Measurements from ENCODE around the gene PAQR6. TPM values are rescaled to one million over a fixed set of nuclear protein-coding genes. Genes with fewer than 3 reads are reported as not detected.

PAQR6 gene
- total RNA-seq, 1 experiment from 2014 or later, result 1.0 TPM

DNA sequence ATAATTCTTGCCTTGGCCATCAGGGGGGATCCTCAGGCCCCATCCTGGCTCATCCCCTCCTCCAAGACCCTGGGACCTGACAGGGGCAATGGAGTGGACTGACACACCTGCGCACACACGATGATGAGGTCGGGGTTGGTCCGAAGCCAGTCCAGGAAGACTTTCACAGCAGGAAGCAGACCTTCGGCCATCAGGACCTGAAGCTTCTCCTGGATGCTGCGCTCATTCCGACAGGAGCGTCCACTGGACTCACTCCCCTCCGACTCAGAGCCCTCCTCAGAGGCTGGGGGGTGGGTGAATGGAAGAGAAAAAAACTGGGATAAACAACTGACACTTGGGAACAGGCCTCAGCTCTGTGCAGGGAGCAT, 15.4 kb upstream of the PAQR6 start:
- DNase-seq (ENCODE audit: low read depth), result no peak

DNA sequence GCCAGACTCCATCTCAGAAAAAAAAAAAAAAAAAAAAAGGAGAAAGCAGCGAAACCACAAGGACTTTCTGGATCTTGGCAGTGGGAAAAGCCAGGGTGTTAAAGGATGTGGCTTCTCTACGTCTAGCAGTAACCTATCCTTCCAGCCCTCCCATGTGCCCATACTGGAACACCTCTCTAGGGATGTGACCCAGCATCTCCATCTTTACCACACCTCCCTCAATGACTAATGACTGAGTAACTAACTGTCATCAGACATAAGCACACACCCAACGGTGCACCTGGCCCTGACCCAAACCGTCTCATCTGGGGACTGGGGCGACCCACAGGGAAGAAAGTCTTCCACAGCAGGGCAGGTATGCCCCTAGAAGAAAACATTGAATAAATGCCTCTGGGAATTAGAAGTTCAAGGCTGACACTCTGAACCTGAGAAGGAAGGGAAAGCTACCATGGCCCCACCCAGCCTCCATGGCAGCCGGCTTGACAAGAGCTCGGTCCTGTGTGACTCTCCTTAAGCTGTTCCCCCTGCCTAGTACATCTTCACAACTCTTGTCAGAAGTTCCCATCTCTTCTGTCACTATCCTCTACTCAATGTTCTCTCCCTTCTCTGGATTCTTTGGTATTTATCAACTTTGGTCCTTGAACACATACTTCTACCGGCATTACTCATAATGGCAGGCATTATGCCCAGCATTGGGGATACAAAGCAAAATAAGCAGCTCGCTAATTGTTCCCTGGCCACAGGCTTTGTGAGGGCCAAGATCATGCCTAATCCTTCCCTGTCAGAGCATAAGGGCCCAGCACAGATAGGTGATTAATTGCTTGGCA, 14.8 kb upstream of the PAQR6 start:
- peak; percentile 95 for DNase-seq (ENCODE audit: low read depth)

DNA sequence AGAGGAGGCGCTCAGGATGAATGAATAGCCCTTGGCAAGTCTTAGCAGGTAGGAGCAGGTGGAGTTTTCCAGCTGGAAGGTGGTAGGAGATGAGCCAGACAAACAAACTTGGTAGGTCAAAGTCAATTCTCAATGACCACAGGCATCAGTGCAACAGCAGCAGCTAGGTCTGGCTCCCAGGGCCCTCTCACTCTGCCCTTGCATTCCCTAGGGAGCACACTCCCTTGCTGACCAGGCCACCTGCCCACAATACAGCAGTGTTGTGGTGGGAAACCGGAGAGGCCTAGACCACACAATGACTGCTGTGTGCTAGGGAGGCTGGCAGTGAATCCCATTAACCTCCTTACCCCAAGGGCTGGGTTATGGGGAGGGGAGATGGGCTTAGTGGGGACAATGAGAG, 13.0 kb upstream of the PAQR6 start:
- no peak for DNase-seq (ENCODE audit: low read depth)

DNA sequence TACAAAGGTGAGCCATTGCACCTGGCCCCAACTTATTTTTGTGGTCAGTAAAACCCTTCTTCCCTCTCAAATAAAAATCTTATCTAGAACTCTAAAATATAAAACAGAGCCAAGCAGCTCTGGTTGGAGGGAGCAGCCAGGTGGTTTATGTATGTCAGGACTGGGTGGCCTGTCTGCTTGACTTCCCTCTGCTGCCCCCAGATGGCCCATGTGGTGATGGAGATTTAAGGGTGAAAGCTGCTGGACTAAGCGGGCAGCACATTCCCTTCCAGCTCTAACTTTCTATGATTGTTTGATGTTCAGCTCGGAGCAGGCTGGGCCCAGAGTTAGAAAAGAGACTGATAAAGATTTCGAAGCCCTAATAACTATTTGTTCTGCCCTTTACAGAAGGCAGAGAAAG, 11.9 kb upstream of the PAQR6 start:
- no peak for DNase-seq (ENCODE audit: low read depth)

GRCh38 chr1:156258859-156259258, 11.0 kb upstream of the PAQR6 start:
- no peak for DNase-seq (ENCODE audit: low read depth)

DNA sequence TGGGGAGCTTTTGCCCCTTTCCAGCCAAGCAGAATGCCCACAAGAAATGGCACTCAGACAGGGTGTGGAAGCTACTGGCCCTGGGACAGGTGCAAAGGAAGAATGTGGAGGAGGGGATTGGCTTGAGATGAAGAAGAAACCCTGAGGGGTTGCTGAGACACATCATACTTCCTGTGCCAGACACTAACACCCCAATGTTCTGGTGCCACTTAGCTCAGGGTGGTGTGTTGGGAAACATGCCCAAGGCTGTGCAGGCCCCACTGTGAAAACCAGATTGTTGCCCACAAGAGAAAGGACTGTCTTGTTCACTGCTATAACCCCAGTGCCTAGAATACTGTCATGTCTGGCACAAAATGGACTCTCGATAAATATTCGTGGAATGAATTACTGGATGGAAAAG, 9.9 kb upstream of the PAQR6 start:
- DNase-seq (ENCODE audit: low read depth), result no peak

DNA sequence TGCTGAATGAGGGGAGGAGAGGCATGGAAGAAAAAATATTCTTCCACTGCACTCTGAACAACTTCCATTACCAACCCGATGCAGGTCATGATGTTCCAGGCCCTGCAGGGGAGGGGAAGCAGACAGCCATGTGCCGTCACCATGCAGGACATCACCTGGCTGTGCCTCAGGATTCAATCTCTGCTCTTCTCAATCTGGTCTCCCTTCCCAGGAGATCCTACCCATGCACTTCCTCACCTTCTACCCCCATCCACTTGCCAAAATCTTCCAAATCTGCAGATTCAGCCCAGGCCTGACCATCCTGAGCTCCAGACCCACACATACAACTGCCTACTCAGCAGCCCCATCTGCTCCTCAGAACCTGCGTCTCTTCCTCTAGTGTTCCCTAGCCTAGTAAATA, 5.8 kb upstream of the PAQR6 start:
- DNase-seq (ENCODE audit: low read depth), result no peak

DNA sequence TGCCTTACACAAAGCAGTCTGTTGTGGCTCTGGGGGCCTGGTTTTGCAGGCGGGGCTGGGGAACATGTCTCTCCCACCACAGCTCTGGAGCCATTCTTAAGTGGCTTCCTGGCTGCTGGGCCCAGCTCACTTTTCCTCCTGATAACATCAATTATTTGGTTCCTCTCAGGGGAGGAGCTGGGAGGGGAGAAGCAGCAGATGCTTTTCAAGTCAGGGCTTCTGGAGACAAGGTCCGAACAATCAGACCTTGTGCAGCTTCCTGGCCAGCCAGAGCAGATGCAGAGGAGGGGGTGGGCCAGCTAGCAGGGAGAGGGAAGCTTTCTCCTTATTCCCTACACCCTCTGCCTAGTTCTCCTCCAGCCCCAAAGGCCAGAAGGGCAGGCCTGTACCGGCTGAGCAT, 3.7 kb upstream of the PAQR6 start:
- DNase-seq (ENCODE audit: low read depth), result no peak

DNA sequence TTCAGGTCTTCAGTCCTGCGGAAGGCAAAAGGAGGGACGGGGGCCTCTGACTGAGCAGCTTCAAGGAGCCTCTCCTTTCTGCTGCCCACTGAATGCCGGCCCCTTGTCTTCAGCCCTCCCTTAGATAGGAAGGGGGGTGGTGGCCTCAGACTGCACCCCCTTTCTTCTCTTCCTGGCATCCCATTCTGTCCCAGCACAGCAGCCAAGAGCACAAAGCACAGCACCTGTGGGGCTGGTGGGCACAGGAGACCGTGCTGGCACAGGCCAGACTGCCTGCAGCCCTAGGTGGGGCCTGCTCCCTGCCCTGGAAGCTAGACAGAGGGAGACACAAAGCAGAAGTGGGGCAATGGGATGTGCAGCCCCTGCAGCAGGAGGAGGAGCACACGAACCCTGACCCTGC, 1.7 kb upstream of the PAQR6 start:
- DNase-seq (ENCODE audit: low read depth), result no peak

DNA sequence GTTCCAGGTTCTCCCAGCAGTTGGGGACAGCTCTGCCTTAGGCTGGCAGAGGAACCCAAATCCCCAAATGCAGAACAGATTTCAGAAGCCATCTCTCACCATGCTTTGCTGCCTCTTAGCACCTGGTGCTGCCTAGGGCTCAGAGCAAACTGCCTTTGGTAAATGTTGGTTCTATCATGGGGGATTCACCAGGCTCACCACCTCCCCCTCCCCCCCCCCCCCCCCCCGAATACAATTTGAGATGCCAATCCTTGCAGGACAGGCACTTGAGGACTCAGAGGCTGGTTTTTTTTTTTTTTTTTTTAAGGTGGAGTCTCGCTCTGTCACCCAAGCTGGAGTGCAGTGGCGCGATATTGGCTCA, 447 bp upstream of the PAQR6 start:
- peak; percentile 20 for DNase-seq (ENCODE audit: low read depth)

GRCh38 chr1:156246781-156247459, 936 bp downstream of the PAQR6 start:
- no peak for DNase-seq (ENCODE audit: low read depth)

DNA sequence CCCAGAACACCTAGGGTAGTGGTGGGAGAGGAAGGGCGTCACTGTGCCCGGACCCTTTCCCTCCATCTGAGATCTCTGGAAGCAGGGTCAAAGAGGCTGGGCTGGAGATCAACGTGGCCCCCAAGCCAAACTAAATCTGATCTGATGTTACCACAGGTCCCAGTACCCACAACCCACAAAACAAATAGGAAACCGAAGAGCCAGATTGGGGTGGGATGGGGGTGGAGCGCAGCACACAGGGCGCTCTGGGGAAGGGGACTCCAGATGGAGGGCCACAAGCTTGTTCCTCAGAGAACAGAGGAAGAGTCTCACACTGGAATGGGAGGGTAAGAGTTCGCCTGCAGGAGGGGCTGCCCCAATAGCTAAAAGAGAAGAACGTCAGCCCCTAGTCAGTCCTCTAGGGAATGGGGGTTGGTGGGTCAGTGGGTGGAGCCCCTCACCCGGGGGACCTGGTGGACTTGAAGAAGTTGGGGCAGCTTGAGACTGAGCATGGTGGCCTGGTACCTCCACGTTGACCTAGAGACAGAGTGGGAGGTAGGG, 1.5 kb downstream of the PAQR6 start:
- DNase-seq (ENCODE audit: low read depth), result no peak

DNA sequence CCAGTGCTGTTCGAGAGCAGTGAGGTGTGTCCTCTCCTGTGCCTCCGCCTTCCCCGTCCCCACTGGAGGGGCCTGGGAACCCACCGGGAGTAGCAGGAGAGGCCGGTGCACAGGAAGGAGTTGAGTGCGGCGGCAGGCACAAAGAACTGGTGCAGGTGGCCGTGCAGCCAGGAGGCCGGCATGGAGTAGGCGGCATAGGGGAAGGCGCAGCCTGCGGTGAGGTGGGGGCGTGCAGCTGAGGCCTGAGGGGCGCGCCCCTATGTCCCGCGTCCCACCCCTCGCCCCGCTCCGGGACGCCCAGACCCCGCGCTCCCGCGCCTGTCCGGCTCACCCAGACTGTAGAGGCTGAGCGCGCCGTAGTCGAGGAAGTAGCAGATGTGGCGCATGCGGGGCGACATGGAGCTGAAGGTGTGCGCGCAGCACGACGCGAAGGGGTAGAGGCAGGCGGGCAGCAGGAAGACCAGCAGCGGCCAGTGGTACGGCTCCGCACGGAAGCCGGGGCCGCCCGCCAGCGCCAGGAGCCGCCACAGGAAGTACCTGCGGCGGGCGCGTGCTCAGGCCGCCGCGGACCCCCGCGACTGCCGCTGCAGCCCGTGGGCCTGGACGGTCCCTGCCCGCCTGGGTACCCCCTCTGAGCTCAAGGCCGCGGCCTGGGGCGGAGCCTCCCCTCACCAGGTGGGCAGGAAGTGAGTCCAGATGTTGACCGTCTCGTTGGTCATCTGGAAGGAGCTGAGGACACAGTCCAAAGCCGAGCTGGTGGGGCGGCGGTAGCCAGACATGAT, 2.2 kb downstream of the PAQR6 start:
- no peak for DNase-seq (ENCODE audit: low read depth)

GRCh38 chr1:156244712-156245111, 3.1 kb downstream of the PAQR6 start:
- no peak for DNase-seq (ENCODE audit: low read depth)

DNA sequence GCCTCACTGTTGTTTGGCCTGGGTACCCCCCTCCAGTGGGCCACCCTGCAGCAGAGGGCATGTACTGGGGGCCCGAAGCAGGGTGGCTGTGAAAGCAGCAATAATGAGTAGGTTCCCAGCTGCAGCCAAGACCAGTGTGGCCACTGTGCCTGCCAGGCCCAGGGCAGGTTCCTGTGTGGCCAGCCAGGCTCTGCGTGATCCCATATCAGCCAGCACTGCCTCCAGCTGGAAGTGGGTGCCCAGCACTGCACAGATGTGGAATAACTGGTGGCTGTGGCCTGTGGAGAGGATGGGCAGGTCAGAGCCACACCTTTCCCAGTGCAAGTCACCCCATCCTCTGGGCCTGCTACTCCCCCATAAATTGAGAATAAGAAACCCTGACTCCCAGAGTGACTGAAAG, 3.7 kb downstream of the PAQR6 start:
- DNase-seq (ENCODE audit: low read depth), result no peak

- DNase-seq (ENCODE audit: low read depth), result no peak
Observed at GRCh38 chr1:156242738-156243137, 5.1 kb downstream of the PAQR6 start.

- DNase-seq (ENCODE audit: low read depth), result peak; percentile 62
Observed at GRCh38 chr1:156241926-156242325, 5.9 kb downstream of the PAQR6 start, which contains the start of gene BGLAP. Gene BGLAP, plus strand, starts transcription at chr1:156242184. Its CDS starts 48 bp downstream, at chr1:156242232.

- DNase-seq (ENCODE audit: low read depth), result peak; percentile 93
Observed at GRCh38 chr1:156241311-156241811, 6.5 kb downstream of the PAQR6 start.

- DNase-seq (ENCODE audit: low read depth), result no peak
Observed at GRCh38 chr1:156238248-156238647, 9.6 kb downstream of the PAQR6 start.

DNA sequence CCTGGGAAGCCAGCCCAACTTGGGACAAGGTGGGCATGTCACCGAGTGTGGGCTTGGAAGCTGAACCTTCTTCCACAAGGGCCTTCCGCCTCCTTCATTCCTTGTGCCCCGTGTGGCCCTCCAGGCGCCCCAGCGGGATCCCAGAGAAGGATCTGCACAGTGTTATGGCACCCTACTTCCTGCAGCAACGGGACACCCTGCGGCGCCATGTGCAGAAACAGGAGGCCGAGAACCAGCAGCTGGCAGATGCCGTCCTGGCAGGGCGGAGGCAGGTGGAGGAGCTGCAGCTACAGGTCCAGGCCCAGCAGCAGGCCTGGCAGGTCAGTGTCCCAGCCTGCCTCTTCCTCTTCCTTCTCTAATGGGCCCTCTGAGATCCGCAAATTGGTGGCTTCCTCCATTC, 11.7 kb downstream of the PAQR6 start:
- no peak for DNase-seq (ENCODE audit: low read depth)

DNA sequence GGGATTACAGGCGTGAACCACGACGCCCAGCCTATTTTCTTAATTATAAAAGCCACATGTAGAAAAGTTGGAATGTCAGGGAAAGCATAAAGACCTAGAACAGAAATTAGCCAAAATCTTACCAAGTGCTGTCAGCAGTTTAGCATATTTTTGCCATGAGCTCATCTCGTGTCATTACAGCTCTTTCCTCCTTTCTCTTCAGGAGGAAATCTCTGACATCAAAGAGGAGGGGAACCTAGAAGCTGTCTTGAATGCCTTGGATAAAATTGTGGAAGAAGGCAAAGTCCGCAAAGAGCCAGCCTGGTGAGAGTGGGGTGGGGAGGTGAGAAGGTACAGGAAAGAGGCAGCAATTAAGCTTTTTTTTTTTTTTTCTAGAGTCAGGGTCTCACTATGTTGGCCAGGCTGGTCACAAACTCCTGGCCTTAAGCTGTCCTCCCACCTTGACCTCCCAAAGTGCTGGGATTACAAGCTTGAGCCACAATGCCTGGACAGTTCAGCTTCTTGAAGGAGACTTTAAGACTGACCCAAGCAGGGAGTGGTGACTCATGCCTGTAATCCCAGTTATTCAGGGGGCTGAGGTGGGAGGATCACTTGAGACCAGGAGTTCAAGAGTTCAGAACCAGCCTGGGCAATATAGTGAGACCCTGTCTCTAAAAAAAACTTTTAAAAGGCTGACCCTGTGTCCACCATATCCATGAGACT, 14.3 kb downstream of the PAQR6 start:
- peak; percentile 82 for DNase-seq (ENCODE audit: low read depth)
